HG02678 (cell line): ENCODE measurements around the gene SLC25A27.

Experiments used
- ATAC-seq: cut with Tn5 transposase; IDR thresholded peaks from one replicate; pipeline ENCODE4 v1.9.1; 2021; ENCODE audit warnings: mild to moderate bottlenecking, moderate library complexity; ENCODE audit not compliant: unreplicated experiment

SLC25A27 gene

DNA sequence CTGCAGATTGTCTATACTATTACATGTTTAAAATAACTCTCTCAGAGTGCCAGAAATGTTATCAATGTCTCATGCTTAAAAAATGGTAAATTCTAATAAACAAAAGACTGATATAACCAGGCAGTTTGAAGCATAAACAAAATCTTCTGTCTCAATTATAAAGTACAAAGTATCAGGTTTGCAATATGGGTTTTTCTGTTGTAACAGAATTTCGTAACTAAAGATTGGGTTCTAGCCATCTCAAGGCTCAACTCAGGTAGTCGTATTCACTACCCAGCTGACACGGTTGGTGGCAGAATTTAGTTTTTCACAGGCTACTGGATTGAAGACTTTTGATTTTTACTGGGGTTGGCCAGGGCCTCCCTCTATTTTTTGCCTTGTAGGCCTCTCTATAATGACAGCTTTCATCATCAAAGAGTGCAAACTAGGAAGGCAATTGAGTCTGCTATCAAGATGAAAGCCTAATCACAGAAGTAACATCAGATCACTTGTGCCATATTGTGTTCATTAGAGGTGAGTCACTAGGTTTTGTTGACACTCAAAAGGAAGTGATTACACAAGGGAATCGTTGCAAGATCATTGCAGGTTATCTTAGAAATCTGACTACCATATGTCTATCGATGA is 3.8 kb upstream of the SLC25A27 start:
- ATAC-seq: no peak

DNA sequence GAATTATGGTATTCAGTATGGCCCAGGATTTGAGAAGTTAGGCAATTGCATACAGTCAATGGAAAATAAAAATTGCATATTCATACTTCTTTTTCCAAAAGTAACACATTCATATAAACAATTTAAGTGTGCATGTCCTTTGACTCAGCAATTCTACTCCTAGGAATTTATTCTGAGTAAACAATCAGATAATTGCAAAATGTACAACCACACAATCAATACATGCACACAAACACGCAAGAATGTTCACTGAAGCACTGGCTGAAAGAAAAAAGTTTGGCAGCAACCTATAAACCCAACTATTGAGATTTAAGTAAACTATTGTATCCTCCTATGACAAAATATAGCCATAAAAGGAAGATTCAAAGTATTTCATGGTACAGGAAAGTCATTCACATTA is 1.8 kb upstream of the SLC25A27 start:
- ATAC-seq: no peak

DNA sequence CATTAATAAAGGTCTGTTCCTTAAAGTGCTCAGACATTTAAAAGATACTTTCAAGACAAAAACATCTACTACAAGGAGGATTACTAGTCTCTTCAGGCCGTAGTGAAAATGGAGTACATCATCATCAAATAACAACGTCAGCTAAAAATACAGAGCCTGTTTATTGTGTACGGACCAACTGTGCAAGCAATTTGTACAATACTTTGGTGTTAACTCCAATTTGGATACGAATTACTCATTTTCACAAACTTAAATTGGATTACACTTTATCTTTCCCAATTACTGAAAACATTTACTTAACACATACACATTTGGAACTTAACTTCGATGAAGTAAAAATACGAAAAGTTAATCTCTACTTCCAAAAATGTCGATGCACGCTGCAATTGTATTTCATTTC is 959 bp upstream of the SLC25A27 start:
- no peak for ATAC-seq

DNA sequence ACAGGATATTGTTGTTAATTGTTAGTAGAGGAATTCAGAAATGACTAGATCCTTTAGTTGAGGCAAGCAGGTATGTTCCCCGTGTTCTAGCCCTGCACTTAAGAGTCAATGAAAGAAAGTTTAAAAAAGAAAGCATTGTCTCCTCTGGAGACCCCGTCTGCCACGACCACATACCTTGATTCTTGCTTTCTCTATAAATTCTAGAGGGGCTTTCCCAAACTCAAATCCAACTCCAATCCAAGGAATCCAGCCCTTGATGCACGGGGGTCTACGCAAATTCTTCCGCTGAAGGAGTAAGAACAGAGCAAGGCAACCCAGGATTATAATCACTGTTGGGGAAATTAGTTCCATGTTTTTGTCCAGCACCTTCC is 558 bp upstream of the SLC25A27 start:
- no peak for ATAC-seq

DNA sequence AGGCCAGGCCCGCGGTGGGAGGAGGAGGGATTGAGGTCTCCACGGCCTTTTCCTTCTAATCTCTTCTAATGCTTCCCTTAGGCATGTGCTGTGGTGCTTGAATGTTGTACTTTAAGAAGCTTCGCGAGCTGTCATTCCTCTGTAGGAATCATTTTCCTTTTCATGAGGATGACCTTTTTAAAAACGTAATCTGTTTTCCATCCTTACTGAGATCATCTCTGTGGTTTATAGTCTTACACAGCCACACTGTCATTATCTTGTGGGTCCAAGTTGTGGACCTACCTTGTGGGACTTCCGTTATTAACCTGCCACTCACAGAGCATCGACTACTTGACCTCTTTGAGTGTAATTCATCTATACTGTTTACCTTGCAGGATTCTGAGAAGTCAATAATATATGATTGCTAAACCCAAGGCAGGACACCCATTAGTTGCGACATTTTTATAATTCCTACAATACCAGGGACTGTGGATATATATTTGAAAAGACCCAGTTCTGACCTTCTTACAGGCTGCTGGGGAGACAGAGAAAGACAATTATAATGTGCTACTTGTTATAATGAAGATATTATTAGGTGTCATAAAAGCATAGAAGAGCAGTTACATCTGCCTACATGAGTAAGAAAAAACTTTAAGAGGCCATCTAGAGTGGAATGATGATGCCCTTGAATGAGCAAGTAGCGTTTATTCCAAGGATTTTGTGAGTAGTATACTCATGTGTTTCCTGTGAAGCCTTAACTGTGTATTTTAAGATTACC is 842 bp downstream of the SLC25A27 start:
- no peak for ATAC-seq

DNA sequence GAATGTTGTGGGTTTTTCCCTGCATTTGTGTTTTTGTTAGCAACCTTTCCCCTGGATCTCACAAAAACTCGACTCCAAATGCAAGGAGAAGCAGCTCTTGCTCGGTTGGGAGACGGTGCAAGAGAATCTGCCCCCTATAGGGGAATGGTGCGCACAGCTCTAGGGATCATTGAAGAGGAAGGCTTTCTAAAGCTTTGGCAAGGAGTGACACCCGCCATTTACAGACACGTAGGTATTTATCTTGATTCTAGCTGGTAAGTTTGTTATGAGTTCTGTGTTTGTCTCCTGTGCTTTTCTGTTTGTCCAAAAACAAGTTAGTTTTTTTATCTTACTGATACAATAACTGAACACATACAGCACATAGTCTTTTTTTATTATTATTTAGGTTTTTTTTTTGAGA is 3.0 kb downstream of the SLC25A27 start:
- ATAC-seq: no peak

DNA sequence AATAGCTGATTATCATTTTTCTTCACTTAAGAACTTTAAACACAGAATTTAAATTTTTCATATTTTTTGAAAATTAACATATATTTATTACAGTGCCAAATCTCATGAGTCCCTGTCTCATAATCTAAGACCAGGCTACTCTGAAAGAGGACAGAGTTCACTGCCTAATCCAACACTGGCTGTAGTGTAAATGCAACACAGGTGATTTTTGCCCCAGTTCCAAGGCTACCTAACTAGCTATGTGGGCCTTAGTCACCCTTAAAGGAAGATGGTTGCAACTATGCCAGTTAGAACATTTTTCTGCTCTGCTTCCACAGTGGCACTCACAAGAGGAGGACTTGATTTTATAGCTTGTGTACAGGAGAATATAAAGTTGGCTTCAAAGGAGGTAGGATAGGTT is 4.9 kb downstream of the SLC25A27 start:
- ATAC-seq: no peak

DNA sequence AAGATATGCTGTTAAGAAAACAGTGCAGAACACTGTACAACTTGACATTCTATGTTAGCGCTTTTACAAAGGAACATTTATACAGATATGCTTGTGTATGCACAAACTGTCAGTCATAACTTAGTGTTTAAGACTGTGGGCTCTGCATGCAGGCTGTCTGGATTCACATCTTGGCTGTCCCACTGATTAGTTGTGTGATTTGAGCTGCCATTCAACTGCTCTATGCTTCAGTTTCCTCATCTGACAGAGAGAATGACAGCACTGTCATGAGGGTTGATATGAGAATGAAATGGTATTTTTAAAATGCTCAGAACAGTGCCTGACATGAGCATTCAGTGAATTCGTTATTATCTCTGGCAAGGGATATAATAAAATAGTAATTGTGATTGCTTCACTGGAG is 8.7 kb downstream of the SLC25A27 start:
- no peak for ATAC-seq

DNA sequence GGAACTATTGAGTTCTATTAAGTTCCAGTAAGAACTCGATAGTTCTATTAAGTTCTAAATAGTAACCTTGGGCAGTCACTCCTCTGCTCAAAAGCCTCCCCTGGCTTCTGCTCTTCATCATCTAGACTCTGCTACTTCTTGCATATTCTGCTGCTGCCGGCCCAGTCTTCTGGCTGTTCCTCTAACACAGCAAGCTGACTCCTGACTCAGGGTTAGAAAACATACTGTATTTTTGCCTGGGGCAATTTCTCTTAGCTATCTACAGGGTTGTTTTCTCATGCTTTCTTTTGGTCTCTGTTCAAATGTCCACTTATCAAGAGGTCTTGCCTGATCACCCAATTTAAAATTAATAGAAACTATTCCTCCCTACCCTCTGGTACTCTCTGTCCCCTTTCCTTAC is 14.6 kb downstream of the SLC25A27 start:
- ATAC-seq: no peak

DNA sequence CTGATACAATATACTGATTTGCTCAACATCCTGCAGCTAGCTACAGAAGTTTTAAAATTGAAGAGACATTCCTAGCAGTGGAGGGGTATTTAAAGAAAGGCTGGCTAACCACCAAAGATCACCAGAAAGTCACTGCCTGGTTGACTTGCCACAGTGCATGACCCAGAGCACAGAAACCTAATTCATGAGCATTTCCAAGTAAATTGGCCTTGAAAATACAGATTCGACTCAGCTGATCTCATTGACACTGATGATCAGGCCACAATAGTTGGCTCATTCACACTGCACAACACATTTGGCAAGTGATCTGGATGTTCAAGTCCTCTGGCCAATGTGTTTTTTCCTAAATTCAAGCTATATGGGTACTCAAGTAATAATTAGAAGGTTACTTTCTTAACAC is 21.6 kb downstream of the SLC25A27 start:
- no peak for ATAC-seq

DNA sequence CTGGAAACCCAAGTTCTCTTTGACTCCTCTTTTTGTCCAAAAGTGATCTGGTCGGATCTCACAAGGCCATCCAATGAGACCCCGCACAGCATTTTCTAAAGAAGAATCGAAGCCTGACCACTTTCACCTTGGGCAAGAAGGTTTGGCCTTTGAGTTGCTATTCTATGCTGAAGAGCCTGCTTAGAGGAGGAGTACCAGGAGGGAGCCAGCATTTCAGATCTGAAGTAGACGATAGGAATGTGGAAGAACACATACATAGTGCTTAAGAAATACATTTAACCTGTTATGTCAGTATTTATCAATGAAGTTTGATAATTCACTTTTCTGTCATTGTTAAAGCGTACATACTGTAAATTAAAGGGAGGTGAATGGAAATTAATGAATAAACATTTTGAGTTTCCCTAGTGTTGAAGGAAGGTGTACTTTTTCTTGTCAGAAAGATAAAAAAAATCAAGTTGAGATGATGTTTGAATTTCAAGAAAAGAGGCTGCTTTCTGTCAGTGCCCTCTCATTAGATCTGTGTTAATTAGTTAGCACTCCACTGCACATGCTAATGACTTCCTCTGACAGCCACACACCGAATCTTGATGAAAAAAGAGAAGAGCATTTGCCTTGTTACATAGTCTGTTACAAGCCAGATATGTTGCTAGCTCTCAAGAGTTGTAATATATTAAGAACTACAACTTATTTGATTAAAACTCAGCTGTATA is 24.0 kb downstream of the SLC25A27 start:
- no peak for ATAC-seq

DNA sequence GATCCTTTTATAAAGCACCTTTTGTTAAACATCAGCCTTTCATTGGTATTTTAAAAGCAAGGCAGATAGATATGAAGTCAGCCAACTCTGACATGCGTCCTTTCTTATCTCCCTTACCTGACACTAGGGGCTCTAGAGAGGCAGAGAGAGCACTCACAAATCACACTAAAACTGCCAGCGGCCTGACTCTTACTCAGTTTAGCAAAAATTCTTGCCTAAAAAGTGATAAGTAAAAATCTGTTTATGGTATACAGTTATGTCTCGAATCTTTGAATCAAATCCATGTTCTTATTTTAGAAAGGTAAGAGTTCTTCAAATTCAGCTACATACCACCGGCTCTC is 24.5 kb downstream of the SLC25A27 start:
- ATAC-seq: no peak

DNA sequence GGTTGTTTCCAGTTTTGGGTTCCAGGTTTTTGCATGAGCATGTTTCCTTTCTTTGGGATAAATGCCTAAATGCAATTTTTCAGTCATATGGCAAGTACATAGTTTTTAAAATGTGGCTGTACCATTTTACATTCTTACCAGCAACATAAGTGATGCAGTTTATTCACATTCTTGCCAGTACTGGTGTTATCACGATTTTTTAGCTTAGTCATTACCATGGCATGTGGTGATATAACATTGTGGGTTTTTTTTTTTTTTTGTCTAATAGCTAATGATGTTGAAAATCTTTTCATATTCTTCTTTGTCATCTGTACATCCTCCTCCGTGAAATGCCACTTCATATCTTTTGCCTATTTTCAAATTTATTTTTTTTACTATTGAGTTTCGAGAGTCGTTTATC is 32.0 kb downstream of the SLC25A27 start:
- ATAC-seq: no peak

DNA sequence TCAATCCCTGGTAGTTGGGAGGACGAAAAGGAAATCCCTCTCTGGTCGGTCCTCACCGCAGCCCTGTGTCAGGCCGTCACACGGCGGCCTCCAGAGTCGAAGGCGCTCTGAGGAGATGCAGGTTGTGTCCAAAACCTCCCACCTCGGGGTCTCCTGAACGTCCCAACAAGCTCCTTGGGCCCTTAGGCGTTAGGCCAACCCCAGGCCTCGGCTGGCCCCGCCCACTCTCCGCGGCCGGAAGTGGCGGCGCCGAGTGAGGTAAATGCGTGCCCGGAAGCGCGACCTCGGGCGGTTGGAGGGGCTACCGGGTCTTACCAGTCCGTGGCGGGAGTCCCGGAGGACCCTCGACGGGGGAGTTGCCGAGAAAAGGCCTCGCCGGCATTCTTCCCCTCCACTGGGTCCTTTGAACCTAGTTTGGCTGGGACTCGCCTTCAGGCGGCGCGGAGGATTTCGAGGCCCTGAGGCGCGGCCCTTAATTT is 34.9 kb downstream of the SLC25A27 start, which contains the start of gene TDRD6:
Gene TDRD6 (plus strand): TSS at position 267 of the 479 bp plus-strand sequence. CDS start 244 bp downstream, outside the sequence.
- no peak for ATAC-seq

DNA sequence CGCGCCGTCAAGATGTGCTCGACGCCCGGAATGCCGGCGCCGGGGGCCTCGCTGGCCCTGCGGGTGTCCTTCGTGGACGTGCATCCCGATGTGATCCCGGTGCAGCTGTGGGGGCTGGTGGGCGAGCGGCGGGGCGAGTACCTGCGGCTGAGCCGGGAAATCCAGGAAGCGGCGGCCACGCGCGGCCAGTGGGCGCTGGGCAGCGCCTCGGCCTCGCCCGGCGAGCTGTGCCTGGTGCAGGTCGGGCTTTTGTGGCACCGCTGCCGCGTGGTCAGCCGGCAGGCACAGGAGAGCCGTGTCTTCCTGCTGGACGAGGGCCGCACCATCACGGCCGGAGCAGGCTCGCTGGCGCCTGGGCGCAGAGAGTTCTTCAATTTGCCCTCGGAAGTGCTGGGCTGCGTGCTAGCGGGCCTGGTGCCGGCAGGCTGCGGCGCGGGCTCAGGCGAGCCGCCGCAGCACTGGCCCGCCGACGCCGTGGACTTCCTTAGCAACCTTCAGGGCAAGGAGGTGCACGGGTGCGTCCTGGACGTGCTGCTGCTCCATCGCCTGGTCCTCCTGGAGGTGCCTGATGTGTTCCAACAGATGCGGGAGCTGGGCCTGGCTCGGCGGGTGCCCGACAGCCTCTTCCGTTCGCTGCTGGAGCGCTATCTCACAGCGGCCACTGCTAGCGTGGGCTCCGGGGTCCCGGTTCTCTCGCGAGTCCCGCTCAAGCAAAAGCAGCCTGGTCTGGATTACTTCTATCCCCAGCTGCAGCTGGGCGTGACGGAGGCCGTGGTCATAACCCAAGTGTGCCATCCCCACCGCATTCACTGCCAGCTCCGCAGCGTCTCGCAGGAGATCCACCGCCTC is 35.6 kb downstream of the SLC25A27 start:
- ATAC-seq: no peak

DNA sequence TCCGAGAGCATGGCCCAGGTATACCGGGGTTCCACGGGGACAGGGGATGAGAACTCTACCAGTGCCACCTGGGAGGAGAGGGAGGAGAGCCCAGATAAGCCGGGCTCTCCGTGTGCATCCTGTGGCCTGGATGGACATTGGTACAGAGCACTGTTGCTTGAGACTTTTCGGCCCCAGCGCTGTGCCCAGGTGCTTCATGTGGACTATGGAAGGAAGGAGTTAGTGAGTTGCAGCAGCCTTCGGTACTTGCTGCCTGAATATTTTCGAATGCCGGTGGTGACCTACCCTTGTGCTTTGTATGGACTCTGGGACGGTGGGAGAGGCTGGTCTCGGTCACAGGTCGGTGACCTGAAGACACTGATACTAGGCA is 36.2 kb downstream of the SLC25A27 start:
- no peak for ATAC-seq

DNA sequence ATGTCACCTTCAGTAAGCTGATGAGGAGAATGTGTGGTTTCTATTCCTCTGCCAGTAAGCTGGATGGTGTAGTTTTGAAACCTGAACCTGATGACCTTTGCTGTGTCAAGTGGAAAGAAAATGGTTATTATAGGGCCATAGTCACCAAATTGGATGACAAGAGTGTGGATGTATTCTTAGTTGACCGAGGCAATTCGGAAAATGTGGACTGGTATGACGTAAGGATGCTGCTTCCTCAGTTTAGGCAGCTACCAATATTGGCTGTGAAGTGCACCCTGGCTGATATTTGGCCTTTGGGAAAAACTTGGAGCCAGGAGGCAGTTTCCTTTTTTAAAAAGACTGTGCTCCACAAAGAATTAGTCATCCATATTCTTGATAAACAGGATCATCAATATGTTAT is 36.9 kb downstream of the SLC25A27 start:
- ATAC-seq: no peak

DNA sequence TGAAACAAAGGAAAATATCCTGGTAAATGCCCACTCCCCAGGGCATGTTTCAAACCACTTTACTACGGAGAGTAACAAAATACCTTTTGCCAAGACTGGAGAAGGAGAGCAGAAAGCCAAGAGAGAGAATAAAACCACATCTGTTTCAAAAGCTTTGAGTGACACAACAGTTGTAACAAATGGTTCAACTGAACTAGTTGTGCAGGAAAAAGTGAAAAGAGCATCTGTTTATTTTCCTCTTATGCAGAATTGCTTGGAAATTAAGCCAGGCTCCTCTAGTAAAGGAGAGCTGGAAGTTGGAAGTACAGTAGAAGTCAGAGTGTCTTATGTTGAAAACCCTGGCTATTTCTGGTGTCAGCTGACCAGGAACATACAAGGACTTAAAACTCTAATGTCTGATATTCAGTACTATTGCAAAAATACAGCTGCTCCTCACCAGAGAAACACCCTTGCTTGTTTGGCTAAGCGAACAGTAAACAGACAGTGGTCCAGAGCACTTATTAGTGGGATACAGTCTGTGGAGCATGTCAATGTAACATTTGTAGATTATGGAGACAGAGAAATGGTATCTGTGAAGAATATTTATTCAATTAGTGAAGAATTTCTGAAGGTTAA is 37.5 kb downstream of the SLC25A27 start:
- no peak for ATAC-seq

DNA sequence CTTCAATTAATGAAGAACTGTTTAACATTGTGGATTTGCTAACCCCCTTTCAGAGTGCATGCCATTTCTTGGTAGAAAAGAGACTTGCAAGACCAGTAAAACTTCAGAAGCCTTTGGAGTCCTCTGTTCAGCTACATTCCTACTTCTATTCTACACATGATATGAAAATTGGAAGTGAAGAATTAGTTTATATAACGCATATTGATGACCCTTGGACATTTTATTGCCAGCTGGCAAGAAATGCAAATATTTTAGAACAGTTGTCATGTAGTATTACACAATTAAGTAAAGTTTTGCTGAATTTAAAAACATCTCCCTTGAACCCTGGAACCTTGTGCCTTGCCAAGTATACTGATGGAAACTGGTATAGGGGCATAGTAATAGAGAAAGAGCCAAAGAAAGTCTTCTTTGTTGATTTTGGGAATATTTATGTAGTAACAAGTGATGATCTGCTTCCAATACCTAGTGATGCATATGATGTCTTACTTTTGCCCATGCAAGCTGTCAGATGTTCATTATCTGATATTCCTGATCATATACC is 38.2 kb downstream of the SLC25A27 start:
- ATAC-seq: no peak

DNA sequence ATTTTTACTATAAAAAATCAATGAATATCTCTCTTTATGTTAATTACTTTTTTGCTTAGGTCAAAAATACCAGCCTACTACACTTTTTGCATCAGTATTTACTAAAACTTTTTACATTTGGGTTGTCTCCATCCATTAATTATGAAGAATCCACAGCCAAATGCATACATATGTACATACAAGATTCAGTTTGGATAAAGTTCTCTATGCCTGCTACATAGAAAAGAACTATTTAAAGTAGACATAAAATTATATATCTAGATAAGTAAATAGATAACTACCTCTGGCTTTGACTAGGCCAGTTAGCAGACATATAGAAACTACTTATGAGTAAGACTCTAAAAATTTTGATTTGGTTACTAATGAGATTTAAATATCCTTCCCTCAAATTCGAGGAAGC is 47.2 kb downstream of the SLC25A27 start:
- no peak for ATAC-seq

DNA sequence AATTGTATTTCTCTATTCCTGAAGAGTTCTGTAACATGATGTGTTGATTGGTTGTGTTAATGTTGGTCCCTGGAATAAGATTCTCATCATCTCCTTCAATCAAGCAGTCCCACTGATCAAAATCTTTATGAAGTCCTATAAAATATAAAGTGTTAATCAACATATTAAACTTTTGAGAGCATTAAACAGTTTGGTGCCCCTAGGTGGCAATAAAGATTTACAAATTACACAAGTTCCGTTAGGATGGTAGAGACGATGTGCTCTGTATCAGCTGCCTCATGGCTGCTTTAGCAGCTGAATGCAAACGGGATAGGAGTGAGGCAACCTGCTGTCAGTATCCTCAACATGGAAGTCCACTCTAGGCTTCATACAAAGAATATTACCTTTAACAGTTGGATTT is 51.8 kb downstream of the SLC25A27 start:
- ATAC-seq: no peak
